Gastroesophageal sphincter (tissue), 4 donors: Measurements from ENCODE around the gene KLHL2. TPM values are rescaled to one million over a fixed set of nuclear protein-coding genes. Genes with fewer than 3 reads are reported as not detected.
A peak's percentile ranks its signal among the peaks of the same experiment; 100 is the strongest.
"Not testable (repeated sequence)": the region's sequence is repeated elsewhere in the genome, so short reads cannot be mapped to it uniquely, and the experiment has no call there.

Experiments
- ATAC-seq: fragments of 150-250 bp; one replicate; pipeline ENCODE4 v1.9.1; 2016; ENCODE audit warnings: mild to moderate bottlenecking, moderate library complexity
- H3K27ac ChIP-seq, 4 donors: fragments of 200-600 bp; sonication (generic) in 3 of 4; 1 replicate in 3 of 4; 2 replicates in 1 of 4; pipeline ENCODE4 v1.5.1; 2016 to 2019
- H3K27me3 ChIP-seq: fragments of 200-600 bp; sonication (generic); one replicate; pipeline ENCODE4 v1.5.1; 2019
- H3K36me3 ChIP-seq, 2 donors: fragments of 200-600 bp; sonication (generic); one replicate each; pipeline ENCODE4 v1.5.1; 2019; ENCODE audit warnings: control low read depth in 1 of 2
- H3K4me1 ChIP-seq, 3 donors: fragments of 200-600 bp; sonication (generic); 1 replicate in 2 of 3; 2 replicates in 1 of 3; pipeline ENCODE4 v1.5.1; 2016 to 2019; ENCODE audit warnings: control low read depth in 2 of 3
- H3K4me3 ChIP-seq, 2 donors: fragments of 200-600 bp; sonication (generic); one replicate each; pipeline ENCODE4 v1.5.1; 2019; ENCODE audit warnings: mild to moderate bottlenecking in 1 of 2, moderate library complexity in 1 of 2
- H3K9me3 ChIP-seq, 3 donors: fragments of 200-600 bp; sonication (generic); one replicate each; pipeline ENCODE4 v1.5.1; 2017 to 2019; ENCODE audit warnings: control low read depth in 2 of 3
- CTCF ChIP-seq, 4 experiments: fragments of 200-600 bp in 2 of 4; fragments of 450-650 bp in 2 of 4; sonication (generic) in 1 of 4; IDR thresholded peaks; one replicate each; pipeline ENCODE4 v1.5.1; 2017 to 2019; ENCODE audit warnings: antibody characterized with exemption in 4 of 4, mild to moderate bottlenecking in 2 of 4, moderate library complexity in 2 of 4
- EP300 ChIP-seq: sonication (generic); formaldehyde crosslinking; IDR thresholded peaks from one replicate; pipeline ENCODE4 v1.6.1; 2017; ENCODE audit warnings: antibody characterized with exemption, mild to moderate bottlenecking
- POLR2A ChIP-seq, 2 donors: fragments of 450-650 bp; IDR thresholded peaks; one replicate each; pipeline ENCODE4 v1.6.1; 2017; ENCODE audit warnings: antibody characterized with exemption in 2 of 2, mild to moderate bottlenecking in 2 of 2, moderate library complexity in 1 of 2
- POLR2AphosphoS5 ChIP-seq: sonication (generic); formaldehyde crosslinking; IDR thresholded peaks from one replicate; pipeline ENCODE4 v1.6.1; 2017; ENCODE audit warnings: antibody characterized with exemption
- WGBS, 2 donors: methylation state at CpG; one replicate each; pipeline ENCODE4 v1.1.5; 2018; ENCODE audit warnings: low coverage in 1 of 2; 5-methylcytosine and 5-hydroxymethylcytosine counted together
- total RNA-seq, 4 donors: library from RNA; depleted of rRNA; stranded (reverse); fragments of >200 nt; gene quantifications; one replicate each; pipeline ENCODE4 v1.1.0, GENCODE V29; 2016

Gene KLHL2
- total RNA-seq = 10 to 100 TPM; 25.0 to 35.1 (median 31.1) TPM

GRCh38 chr4:165207431-165208220 lies at the start of gene KLHL2:
TSS of gene KLHL2 (plus strand) at chr4:165207561. CDS start at chr4:165207877, 316 bp downstream.
- Histone ChIP-seq H3K36me3 (no peaks in the 10 kb centered on the region), H3K4me1 (peaks cover 0 to 43% (median 5%) of the 10 kb centered on the region in 3 donors), H3K4me3 (peak within 1 kb of the TSS; percentile 73 to 97), H3K27me3 (no peaks in the 10 kb centered on the region), H3K27ac (peak within 1 kb of the TSS; percentile 73 to 96 (median 92)), H3K9me3 (no peaks in the 10 kb centered on the region)
- peak; percentile 9 for TF ChIP-seq POLR2AphosphoS5
- no peak for TF ChIP-seq EP300
- no peak for TF ChIP-seq CTCF (IDR thresholded peaks at IDR 0.05)
- TF ChIP-seq POLR2A (IDR thresholded peaks at IDR 0.05) = peak; percentile 51 to 89
- WGBS, 2 donors = 0% methylated on average over 1 of the region's 113 CpGs; no CpG with 5 or more reads in 1 of the 2 donors
- ATAC-seq = peak; percentile 98

- peaks cover 6% of the 10 kb centered on the region for H3K27me3 ChIP-seq
- peaks cover 0 to 5% (median 0%) of the 10 kb centered on the region in 3 donors for H3K9me3 ChIP-seq
- H3K36me3 ChIP-seq = no peaks in the 10 kb centered on the region
- no peak overlapping the region for H3K27ac ChIP-seq
- ATAC-seq = no peak
- TF ChIP-seq POLR2AphosphoS5 (no peak), CTCF (IDR thresholded peaks at IDR 0.05) (no peak), EP300 (no peak), POLR2A (IDR thresholded peaks at IDR 0.05) (no peak)
- H3K4me3 ChIP-seq = no peak overlapping the region
- H3K4me1 ChIP-seq = no peaks in the 10 kb centered on the region
These were observed 48.6 kb upstream of the KLHL2 start for GRCh38 chr4:165158762-165159161.

GRCh38 chr4:165164257-165164656 lies 43.1 kb upstream of the KLHL2 start:
- Histone ChIP-seq H3K4me1 (no peaks in the 10 kb centered on the region), H3K36me3 (no peaks in the 10 kb centered on the region), H3K27me3 (peaks cover 6% of the 10 kb centered on the region), H3K9me3 (no peaks in the 10 kb centered on the region), H3K27ac (no peak overlapping the region), H3K4me3 (no peak overlapping the region)
- TF ChIP-seq POLR2A (IDR thresholded peaks at IDR 0.05) = no peak
- WGBS, 2 donors = 95 to 100% methylated on average over 1 to 2 of the region's 2 CpGs
- ATAC-seq = no peak

- WGBS, 2 donors = 78 to 83% methylated on average over 1 of the region's 1 CpG
- ATAC-seq, H3K27ac ChIP-seq: not testable (repeated sequence)
These were observed 40.5 kb upstream of the KLHL2 start for GRCh38 chr4:165166872-165167271.

GRCh38 chr4:165167650-165168049 lies 39.7 kb upstream of the KLHL2 start:
- H3K4me1 ChIP-seq = no peaks in the 10 kb centered on the region
- no peak overlapping the region for H3K27ac ChIP-seq
- ATAC-seq = no peak
- no peak for TF ChIP-seq CTCF (IDR thresholded peaks at IDR 0.05)
- no peak for TF ChIP-seq POLR2AphosphoS5
- TF ChIP-seq POLR2A (IDR thresholded peaks at IDR 0.05) = no peak
- TF ChIP-seq EP300 = no peak
- peaks cover 3% of the 10 kb centered on the region for H3K27me3 ChIP-seq
- H3K4me3 ChIP-seq = no peak overlapping the region
- WGBS, 2 donors = 62 to 73% methylated on average over 2 to 6 of the region's 6 CpGs
- no peaks in the 10 kb centered on the region for H3K36me3 ChIP-seq
- H3K9me3 ChIP-seq = no peaks in the 10 kb centered on the region

More at GRCh38 chr4:165166872-165167271, 40.5 kb upstream of the KLHL2 start:
- not testable (repeated sequence) for H3K36me3 ChIP-seq, H3K9me3 ChIP-seq, H3K27me3 ChIP-seq, H3K4me3 ChIP-seq, H3K4me1 ChIP-seq

- H3K36me3 ChIP-seq = no peaks in the 10 kb centered on the region
- no peak overlapping the region for H3K27ac ChIP-seq
- no peaks in the 10 kb centered on the region for H3K27me3 ChIP-seq
- 17 to 40% methylated on average over 1 to 2 of the region's 2 CpGs for WGBS, 2 donors
- no peak for ATAC-seq
- H3K9me3 ChIP-seq = peaks cover 0 to 5% (median 0%) of the 10 kb centered on the region in 3 donors
- no peak for TF ChIP-seq EP300
- no peak for TF ChIP-seq POLR2A (IDR thresholded peaks at IDR 0.05)
- TF ChIP-seq CTCF (IDR thresholded peaks at IDR 0.05) = no peak
- TF ChIP-seq POLR2AphosphoS5 = no peak
- no peak overlapping the region for H3K4me3 ChIP-seq
- no peaks in the 10 kb centered on the region for H3K4me1 ChIP-seq
These were observed 36.5 kb upstream of the KLHL2 start for GRCh38 chr4:165170819-165171218.

- not testable (repeated sequence) for H3K27me3 ChIP-seq, H3K36me3 ChIP-seq, ATAC-seq, H3K4me3 ChIP-seq, H3K9me3 ChIP-seq, H3K4me1 ChIP-seq, H3K27ac ChIP-seq
- 80% methylated on average over 1 of the region's 3 CpGs; no CpG with 5 or more reads in 1 of the 2 donors for WGBS, 2 donors
These were observed 31.9 kb upstream of the KLHL2 start for GRCh38 chr4:165175470-165175869.
